ENCODE data around the gene MAGOHB.

- TF ChIP-seq POLR2A (IDR thresholded peaks at IDR 0.05; ENCODE audit: low read depth, low read length) = no peak
- TF ChIP-seq TAF1 (IDR thresholded peaks at IDR 0.05; ENCODE audit: low read depth, low read length) = no peak
Observed at GRCh38 chr12:10554228-10554755, 59.1 kb downstream of the MAGOHB start.
